Activated T-cell treated with anti-CD3 and anti-CD28 coated beads, Interleukin-2, amount 50 U/mL, for 72 hours (primary cell): ENCODE measurements around the gene PRR35. TPM values are rescaled to one million over a fixed set of nuclear protein-coding genes. Genes with fewer than 3 reads are reported as not detected.

ENCODE experiments used
- ATAC-seq, 2 donors: fragments of 150-1000 bp; cut with Tn5 transposase; replicated peaks in 1 of 2; 2 replicates each; pipeline ENCODE4 v1.10.0; 2021; ENCODE audit warnings: moderate library complexity in 2 of 2, mild to moderate bottlenecking in 1 of 2
- DNase-seq, 2 donors: peaks; one replicate each; pipeline ENCODE4 v3.0.0; 2021 to 2022; ENCODE audit warnings: mixed read lengths in 1 of 2
- H3K27ac Mint-ChIP-seq: one replicate; pipeline ENCODE4 v1.8.0; 2022; ENCODE audit warnings: mild to moderate bottlenecking, moderate library complexity, mixed read lengths
- H3K27me3 Mint-ChIP-seq: one replicate; pipeline ENCODE4 v1.8.0; 2022; ENCODE audit warnings: low read depth, mixed read lengths
- H3K36me3 Mint-ChIP-seq, 2 donors: one replicate each; pipeline ENCODE4 v1.8.0; 2022; ENCODE audit warnings: mixed read lengths in 2 of 2, mild to moderate bottlenecking in 1 of 2; ENCODE audit not compliant: insufficient read depth in 2 of 2
- H3K4me1 Mint-ChIP-seq: one replicate; pipeline ENCODE4 v1.8.0; 2022; ENCODE audit warnings: low read depth, mixed read lengths
- H3K4me3 Mint-ChIP-seq, 2 donors: one replicate each; pipeline ENCODE4 v1.8.0; 2022; ENCODE audit warnings: mild to moderate bottlenecking in 2 of 2, mixed read lengths in 2 of 2, moderate library complexity in 2 of 2
- H3K9me3 Mint-ChIP-seq, 2 donors: one replicate each; pipeline ENCODE4 v1.8.0; 2022; ENCODE audit warnings: mixed read lengths in 2 of 2
- total RNA-seq, 2 donors: library from RNA; stranded (reverse); gene quantifications; one replicate each; pipeline ENCODE4 v1.2.3, GENCODE V29; 2022

Gene PRR35
- under 1 TPM in 1 of 2 donors, not detected in 1; 0.10 TPM for total RNA-seq

GRCh38 chr16:560204-560700 lies at the start of gene PRR35:
Gene PRR35, plus strand, starts transcription at chr16:560394. Its CDS starts 2,901 bp downstream, at chr16:563295.
- no peaks in the 10 kb centered on the region for H3K36me3 Mint-ChIP-seq
- H3K27me3 Mint-ChIP-seq, result no peaks in the 10 kb centered on the region
- ATAC-seq, result no peak
- DNase-seq, result no peak
- no peaks in the 10 kb centered on the region for H3K9me3 Mint-ChIP-seq
- H3K4me1 Mint-ChIP-seq, result no peaks in the 10 kb centered on the region
- H3K4me3 Mint-ChIP-seq, result peak within 1 kb of the TSS in 1 of 2 donors; percentile 46
- H3K27ac Mint-ChIP-seq, result no peak within 1 kb of the TSS

GRCh38 chr16:512802-513201 lies 47.4 kb upstream of the PRR35 start:
- Mint-ChIP-seq H3K4me3 (no peak overlapping the region), H3K27ac (no peak overlapping the region), H3K27me3 (no peaks in the 10 kb centered on the region), H3K9me3 (no peaks in the 10 kb centered on the region), H3K36me3 (no peaks in the 10 kb centered on the region), H3K4me1 (no peaks in the 10 kb centered on the region)
- ATAC-seq (no peak), DNase-seq (no peak)

GRCh38 chr16:513950-514349 lies 46.2 kb upstream of the PRR35 start:
- ATAC-seq, result no peak
- Mint-ChIP-seq H3K9me3 (no peaks in the 10 kb centered on the region), H3K27me3 (no peaks in the 10 kb centered on the region), H3K4me1 (no peaks in the 10 kb centered on the region), H3K27ac (no peak overlapping the region), H3K4me3 (no peak overlapping the region), H3K36me3 (no peaks in the 10 kb centered on the region)
- DNase-seq, result no peak

- Mint-ChIP-seq H3K4me1 (no peaks in the 10 kb centered on the region), H3K36me3 (no peaks in the 10 kb centered on the region), H3K9me3 (no peaks in the 10 kb centered on the region), H3K27ac (no peak overlapping the region), H3K4me3 (no peak overlapping the region), H3K27me3 (no peaks in the 10 kb centered on the region)
- ATAC-seq, result no peak
- no peak for DNase-seq
These were observed 44.8 kb upstream of the PRR35 start for GRCh38 chr16:515175-515938.

- no peak overlapping the region for H3K27ac Mint-ChIP-seq
- H3K9me3 Mint-ChIP-seq, result no peaks in the 10 kb centered on the region
- ATAC-seq (no peak), DNase-seq (no peak)
- H3K27me3 Mint-ChIP-seq, result no peaks in the 10 kb centered on the region
- no peak overlapping the region for H3K4me3 Mint-ChIP-seq
- no peaks in the 10 kb centered on the region for H3K4me1 Mint-ChIP-seq
- no peaks in the 10 kb centered on the region for H3K36me3 Mint-ChIP-seq
These were observed 44.3 kb upstream of the PRR35 start for GRCh38 chr16:515939-516226.

- no peaks in the 10 kb centered on the region for H3K9me3 Mint-ChIP-seq
- DNase-seq (no peak), ATAC-seq (no peak)
- no peaks in the 10 kb centered on the region for H3K4me1 Mint-ChIP-seq
- H3K27me3 Mint-ChIP-seq, result no peaks in the 10 kb centered on the region
- H3K27ac Mint-ChIP-seq, result peak overlapping the region; percentile 68
- H3K36me3 Mint-ChIP-seq, result no peaks in the 10 kb centered on the region
- H3K4me3 Mint-ChIP-seq, result no peak overlapping the region
These were observed 43.9 kb upstream of the PRR35 start for GRCh38 chr16:516301-516700.

- Mint-ChIP-seq H3K4me3 (no peak overlapping the region), H3K4me1 (peaks cover 8% of the 10 kb centered on the region), H3K27ac (no peak overlapping the region), H3K9me3 (no peaks in the 10 kb centered on the region), H3K27me3 (no peaks in the 10 kb centered on the region), H3K36me3 (no peaks in the 10 kb centered on the region)
- ATAC-seq, result no peak
- DNase-seq, result no peak
These were observed 41.3 kb upstream of the PRR35 start for GRCh38 chr16:518858-519257.

GRCh38 chr16:519425-519824 lies 40.8 kb upstream of the PRR35 start:
- no peak overlapping the region for H3K27ac Mint-ChIP-seq
- peaks cover 14% of the 10 kb centered on the region for H3K4me1 Mint-ChIP-seq
- no peaks in the 10 kb centered on the region for H3K36me3 Mint-ChIP-seq
- ATAC-seq (no peak), DNase-seq (no peak)
- H3K9me3 Mint-ChIP-seq, result no peaks in the 10 kb centered on the region
- no peaks in the 10 kb centered on the region for H3K27me3 Mint-ChIP-seq
- no peak overlapping the region for H3K4me3 Mint-ChIP-seq

- Mint-ChIP-seq H3K27me3 (no peaks in the 10 kb centered on the region), H3K4me1 (peaks cover 18% of the 10 kb centered on the region), H3K9me3 (no peaks in the 10 kb centered on the region), H3K4me3 (no peak overlapping the region), H3K36me3 (no peaks in the 10 kb centered on the region), H3K27ac (no peak overlapping the region)
- no peak for ATAC-seq
- DNase-seq, result no peak
These were observed 40.1 kb upstream of the PRR35 start for GRCh38 chr16:519841-520687.

GRCh38 chr16:520847-521246 lies 39.3 kb upstream of the PRR35 start:
- Mint-ChIP-seq H3K4me1 (peaks cover 26% of the 10 kb centered on the region), H3K4me3 (no peak overlapping the region), H3K27ac (no peak overlapping the region), H3K36me3 (no peaks in the 10 kb centered on the region), H3K27me3 (no peaks in the 10 kb centered on the region), H3K9me3 (no peaks in the 10 kb centered on the region)
- DNase-seq (no peak), ATAC-seq (no peak)

- no peaks in the 10 kb centered on the region for H3K27me3 Mint-ChIP-seq
- H3K4me1 Mint-ChIP-seq, result peaks cover 33% of the 10 kb centered on the region
- no peak overlapping the region for H3K27ac Mint-ChIP-seq
- H3K36me3 Mint-ChIP-seq, result no peaks in the 10 kb centered on the region
- ATAC-seq (no peak), DNase-seq (no peak)
- no peak overlapping the region for H3K4me3 Mint-ChIP-seq
- H3K9me3 Mint-ChIP-seq, result no peaks in the 10 kb centered on the region
These were observed 38.6 kb upstream of the PRR35 start for GRCh38 chr16:521381-522210.

- no peaks in the 10 kb centered on the region for H3K27me3 Mint-ChIP-seq
- H3K27ac Mint-ChIP-seq, result no peak overlapping the region
- H3K36me3 Mint-ChIP-seq, result no peaks in the 10 kb centered on the region
- peaks cover 36% of the 10 kb centered on the region for H3K4me1 Mint-ChIP-seq
- H3K9me3 Mint-ChIP-seq, result no peaks in the 10 kb centered on the region
- H3K4me3 Mint-ChIP-seq, result no peak overlapping the region
- DNase-seq (no peak), ATAC-seq (no peak)
These were observed 37.7 kb upstream of the PRR35 start for GRCh38 chr16:522320-523096.
